Kidney glomerular epithelial cell (primary cell): ENCODE data around the gene EXOC2.
"Not testable (repeated sequence)": the region's sequence is repeated elsewhere in the genome, so short reads cannot be mapped to it uniquely, and the experiment has no call there.

Experiments
- DNase-seq: peaks from one replicate; lab custom pipeline; 2025; lab: John Stamatoyannopoulos, UW

EXOC2 gene

DNA sequence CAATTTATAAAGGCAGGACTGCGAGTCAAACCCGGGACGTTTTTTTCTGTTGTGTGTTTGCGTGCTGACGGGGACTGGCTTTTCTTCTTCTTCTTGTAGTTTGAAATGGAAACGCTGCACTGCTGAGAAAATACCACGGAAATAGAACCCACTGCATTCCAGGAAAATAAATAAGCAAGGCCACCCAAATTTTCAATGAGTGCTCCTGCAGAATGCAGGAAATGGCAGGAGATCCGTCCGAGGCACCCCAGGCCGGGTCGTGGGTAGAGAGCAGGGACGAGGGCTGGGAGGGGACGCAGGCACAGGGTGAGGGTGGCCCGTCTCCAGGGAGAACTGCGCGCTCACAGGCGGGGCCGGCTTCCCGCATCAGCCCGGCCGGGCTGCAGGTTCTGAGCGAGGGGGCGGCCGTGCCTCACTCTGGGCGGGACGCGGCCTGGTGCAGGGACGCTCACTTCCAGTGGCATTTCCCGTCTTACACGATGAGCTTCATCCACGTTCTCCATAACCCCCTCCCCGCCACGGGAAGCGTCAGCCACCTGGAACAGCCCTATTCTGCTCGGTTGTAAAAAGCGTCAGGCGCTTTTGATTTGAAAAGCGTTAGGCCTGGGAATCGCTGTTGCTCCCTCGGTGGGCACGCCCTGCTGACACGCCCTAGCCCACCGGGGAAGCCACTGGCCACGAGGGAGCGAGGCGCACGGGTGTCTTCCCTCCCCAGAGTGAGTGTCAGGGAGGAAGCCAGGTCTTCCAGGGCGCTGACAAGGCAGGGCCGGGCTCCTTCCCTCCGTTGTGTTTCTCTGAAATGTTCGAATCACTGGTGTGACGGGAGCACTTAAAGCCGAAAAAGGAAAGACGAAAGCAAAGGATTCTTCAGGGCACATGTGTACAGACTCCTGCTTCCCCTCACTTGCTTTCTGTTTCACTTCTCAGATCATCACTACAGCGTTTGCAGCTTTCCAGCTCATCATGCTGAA is 17.9 kb upstream of the EXOC2 start:
- DNase-seq = peak; percentile 32

DNA sequence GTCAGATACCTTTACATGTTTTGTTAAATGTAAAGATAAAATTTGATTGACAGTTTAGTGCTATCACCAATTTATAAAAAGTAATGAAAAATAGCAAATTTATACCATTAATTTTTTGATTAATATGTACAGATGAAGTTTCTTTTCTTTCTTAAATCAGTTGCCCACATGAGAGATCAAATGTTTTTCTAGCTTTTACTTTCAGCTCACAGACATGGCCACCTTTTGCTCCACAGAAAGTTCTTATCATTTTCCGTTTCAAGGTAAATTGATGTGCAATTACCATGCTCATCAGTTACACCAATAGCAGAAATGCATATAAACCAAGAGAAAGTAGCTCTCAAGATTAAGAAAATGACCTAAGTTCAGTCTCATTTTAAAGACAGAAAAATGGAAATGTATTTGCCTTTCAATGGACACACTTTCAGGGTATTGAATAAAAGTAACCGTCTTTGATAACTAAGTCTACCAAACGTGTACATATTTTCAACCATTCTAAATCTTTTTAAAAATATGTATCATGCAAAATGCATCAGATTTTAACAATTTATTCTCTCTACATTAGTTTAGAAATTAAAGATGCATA is 16.6 kb upstream of the EXOC2 start:
- DNase-seq = no peak

DNA sequence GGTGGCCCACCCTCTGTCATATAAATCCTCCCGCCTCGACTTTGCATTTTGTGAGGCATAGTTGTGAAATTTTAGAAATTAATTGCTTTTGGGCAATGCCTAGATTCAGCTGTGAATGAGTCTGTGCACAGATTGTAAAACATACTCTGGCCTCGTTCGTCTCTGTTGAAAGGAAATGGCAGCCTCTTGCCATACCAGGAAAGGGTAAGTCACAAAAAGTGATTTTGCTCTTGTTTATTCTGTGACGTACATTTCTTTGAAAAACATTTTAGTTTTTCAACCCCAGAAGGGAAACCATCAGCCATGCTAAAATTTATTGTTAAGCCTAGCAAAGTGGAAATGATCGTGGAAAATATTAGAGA is 15.3 kb upstream of the EXOC2 start:
- DNase-seq = no peak

DNA sequence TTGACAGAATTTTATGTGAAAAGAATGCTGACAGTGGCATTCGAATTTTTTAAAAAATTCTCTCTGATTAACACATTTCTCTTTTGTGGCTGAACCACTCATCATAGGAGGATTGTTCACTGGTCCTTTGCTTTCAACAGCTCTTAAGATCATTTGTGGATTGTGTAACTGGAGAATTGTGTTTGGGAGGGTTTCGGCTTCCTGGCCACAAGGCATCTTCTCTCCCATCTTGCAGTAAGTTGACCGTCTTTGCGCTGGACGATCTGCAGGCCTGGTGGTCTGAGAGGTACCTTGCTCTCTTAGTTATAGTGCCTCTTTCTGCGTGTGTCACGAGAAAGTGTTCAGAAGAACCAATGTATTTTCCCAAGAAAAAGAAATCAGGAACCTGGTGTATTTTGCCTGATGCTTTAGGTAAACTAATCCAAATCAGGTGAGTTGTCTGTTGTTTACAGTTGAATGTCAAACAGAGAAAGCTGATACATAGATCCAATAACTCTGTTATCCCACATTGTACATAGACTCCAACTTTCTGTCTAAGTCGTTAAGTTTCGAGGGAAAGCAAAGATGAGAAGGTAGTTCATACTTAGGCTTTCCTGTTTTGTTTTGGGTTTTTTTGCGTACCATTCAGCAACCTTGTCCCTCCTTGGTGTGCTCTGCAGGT is 14.8 kb upstream of the EXOC2 start:
- DNase-seq = no peak

DNA sequence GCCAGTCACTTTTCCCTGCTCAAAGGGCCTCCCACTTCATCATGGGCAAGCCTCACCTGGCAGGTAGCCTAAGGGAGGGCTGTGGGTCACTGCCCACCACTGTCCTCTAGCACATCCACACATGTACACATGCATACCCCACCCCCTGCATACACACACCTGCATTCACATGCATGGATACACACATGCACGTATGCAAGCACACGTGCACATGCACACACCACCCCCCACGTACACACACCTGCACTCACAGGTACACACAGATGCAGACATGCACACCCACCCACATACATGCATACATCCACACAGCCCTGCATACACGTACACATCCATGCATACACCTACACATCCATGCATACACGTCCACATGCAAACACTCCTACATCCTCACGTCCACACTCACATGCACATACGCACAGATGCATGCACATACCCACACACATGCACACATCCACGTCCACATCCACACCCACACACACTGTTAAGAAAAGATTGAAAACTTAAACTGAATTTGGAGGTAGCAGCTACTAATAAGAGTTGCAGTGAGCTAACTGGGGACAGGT is 14.0 kb upstream of the EXOC2 start:
- no peak for DNase-seq

DNA sequence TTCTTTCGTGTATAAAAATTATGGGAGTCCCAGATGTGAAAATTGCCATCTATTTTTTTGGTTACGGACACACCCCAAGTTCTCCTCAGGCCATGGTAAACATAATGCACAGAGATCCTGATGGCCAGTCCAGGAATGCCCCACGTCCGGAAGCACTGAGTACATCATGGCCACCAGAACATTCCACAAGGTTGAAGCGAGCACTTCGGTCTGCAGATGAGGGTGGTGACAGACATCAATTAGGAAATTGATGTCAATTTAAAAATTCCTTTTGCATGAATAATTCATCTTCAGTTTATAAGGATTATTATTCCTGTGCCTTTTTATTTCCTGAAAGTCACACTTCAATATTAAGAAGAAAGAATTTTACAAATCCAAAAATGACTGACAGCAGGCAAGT is 13.2 kb upstream of the EXOC2 start:
- DNase-seq = no peak

DNA sequence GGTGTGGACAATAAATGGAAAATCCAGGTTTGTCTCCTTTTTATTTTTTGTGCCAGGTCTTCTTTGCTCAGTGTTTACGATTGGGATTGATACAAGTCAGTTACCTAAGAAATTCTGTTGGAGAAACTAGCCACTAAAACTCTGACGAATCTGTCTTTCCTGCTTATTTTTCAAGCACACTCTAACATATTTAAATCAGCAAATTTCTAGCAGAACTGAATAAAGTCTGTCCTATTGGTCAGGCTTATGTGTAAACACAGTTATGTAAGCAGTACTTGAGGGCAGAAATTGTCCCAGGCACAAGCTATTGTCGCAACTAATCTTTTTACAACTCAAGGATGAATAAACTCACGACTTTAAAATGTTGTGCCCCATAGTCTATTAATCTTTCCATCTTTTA is 12.1 kb upstream of the EXOC2 start:
- no peak for DNase-seq

DNA sequence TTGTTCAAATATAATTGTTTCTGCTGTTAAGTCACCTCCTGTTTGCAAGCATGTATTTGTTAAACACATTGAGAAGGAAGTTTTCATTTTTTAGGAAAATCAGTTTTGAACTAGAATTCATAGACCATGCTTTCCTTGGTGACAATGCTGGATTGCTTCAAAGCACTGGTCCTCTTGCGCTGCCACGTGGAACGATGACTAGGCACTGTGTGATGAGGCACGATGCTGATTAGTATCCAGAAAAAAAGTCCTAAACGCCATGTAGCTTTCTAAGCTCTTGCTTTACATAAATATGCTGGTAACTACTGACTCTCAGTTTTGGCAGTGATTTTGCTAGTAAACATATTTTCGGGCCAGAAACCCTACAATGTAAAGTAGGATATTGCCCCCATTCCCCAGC is 11.1 kb upstream of the EXOC2 start:
- no peak for DNase-seq

DNA sequence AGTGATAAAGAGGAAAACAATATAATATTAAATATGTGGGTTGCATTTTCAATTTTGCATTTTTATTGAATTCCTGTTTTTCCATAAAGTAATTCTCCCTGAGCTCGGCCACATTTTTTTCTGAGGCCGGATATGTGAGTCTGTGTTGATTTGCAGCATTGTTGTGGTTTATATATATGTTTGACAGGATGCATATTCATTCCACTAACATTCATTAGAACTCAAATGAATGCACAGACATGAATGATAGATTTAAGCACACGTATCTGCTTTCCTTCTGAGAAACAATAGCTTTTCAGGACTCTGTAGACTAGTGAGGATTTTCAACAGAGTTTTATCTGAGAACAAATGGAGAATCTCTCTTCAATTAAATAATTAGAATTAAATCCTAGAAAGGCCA is 10.6 kb upstream of the EXOC2 start:
- no peak for DNase-seq

DNA sequence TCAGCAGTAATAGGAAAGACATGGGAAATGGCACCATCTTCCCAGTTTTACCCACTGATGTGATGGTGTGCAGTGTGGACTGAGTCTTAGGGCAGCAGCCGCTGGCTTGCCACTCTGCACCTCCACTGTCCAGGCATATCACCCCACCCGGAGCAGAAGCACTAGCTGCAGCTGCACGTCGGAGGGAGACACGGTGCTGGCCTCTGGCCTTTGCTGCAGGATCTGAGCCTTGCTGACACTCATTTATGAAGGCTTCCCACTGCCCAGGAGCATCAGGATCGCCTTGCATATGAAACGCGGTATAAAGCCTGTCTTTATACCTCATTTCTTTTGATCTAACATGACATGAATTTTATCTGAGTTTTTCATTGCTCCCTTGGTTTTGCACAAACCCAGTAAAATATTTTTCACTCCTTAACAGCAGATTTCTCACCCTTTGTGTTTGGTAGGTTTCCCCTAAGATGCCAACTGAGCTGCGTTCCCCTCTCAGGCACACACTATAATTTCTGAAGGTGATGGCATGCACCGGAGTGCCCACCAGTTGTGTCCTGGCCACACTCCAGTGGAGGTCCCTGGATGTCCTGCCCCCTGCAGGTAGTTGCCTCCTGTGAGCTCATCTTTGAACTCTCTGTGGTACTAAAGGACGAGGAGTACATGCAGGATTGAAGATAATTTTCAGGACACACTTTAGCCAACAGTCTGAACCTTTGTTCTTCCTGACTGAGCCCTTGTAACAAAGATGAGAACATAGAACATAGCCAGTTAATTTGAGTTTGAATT is 9.0 kb upstream of the EXOC2 start:
- DNase-seq = no peak

DNA sequence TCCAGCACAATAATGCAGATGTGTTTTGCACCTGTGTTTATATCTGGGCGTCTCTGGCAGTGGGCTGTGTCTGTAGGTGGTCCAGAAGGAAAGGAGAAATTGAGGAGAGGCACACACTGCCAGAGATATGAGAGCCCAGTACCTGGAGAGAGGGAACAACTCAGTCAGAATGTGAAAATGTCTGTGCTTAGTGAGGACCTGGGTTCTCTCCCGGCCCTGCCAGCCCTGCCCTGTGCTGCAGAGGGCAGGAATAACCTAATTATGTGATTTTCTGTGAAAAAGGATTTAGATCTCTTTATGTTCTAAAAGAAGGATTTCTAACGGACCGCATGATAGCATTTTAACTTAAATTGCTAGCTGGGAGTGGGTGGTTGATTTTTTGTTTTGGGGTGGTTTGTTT is 8.3 kb upstream of the EXOC2 start:
- DNase-seq = no peak

DNA sequence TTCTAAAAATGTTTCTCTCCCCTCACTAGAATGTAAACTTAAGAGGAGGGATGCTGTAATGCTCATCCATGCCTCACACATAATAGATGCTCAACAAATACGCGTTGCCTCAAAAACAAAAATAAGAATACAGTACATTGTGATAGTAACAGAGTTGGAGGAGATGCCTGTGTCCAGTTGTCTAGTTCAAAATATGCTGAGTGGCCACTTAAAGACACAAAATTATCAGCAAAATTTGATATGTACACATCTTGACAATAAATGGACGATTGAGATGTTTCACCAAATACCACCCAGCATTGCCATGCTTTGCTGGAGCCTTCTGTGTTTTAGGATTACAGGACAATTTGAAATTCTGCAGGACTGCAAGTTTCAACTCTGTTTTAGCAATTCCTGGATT is 7.6 kb upstream of the EXOC2 start:
- no peak for DNase-seq

DNA sequence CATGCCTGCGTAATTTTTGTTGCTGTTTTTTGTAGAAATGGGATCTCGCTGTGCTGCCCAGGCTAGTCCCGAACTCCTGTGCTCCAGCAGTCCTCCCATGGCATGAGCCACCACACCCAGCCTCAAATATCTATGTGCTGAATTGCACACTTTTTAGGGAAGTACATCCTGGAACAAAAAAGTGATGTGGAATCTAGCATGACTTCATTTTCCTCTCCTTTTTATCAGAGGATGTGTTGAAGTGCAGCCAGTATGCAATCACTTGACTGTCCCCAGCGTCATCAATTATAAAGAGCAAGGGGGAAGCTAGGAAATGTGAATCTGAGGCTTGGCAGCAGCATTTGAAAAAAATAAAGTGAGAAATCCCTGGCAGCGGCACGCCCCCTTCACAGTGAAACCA is 6.4 kb upstream of the EXOC2 start:
- DNase-seq = no peak

DNA sequence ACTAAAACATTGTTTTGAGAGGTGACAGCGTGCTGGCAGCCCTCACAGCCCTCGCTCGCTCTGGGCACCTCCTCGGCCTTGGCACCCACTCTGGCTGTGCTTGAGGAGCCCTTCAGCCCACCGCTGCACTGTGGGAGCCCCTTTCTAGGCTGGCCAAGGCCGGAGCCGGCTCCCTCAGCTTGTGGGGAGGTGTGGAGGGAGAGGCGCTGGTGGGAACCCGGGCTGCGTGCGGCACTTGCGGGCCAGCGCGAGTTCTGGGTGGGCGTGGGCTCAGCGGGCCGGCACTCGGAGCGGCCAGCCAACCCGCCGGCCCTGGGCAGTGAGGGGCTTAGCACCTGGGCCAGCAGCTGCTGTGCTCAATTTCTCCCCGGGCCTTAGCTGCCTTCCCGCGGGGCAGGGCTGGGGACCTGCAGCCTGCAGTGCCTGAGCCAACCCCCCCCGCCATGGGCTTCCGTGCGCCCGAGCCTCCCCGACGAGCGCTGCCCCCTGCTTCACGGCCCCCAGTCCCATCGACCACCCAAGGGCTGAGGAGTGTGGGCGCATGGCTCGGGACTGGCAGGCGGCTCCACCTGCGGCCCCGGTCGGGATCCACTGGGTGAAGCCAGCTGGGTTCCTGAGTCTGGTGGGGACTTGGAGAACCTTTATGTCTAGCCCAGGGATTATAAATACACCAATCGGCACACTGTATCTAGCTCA is 1.6 kb upstream of the EXOC2 start:
- DNase-seq = not testable (repeated sequence)

DNA sequence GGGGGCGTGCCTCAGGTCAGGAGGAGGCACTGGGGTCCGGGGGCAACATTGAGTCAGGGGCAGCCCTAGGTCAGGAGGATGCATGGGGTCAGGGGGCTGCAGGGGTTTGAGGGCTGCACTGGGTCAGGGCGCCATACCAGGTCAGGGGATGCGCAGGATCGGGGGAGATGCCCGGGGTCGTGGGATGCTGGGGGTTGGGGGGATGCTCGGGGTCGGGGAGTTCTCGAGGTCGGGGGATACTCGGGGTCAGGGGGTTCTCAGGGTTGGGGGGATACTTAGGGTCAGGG is 727 bp upstream of the EXOC2 start:
- DNase-seq = no peak

DNA sequence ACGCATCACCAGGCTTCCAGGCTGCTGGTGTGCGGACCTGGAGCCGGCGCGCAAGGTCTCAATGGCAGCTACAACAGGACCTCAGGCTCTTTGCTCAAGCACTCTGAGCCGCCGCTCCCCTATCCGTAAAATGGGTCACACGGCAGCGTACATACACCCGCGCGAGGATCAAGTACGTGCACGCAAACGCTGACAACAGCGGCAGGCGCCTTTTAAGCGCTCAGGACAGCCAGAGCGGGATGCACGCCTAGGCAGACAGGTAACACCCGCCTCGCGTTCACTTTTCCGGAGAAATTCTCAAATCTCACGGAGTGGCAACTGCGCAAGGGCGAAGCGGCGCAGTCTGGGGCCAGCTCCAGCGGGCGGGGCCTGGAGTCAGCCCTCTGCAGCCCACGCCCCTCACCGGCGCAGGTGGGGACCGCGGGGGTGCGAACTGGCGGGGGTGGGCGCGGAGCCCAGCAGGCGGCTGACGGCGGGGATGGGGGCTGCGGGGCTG is 535 bp downstream of the EXOC2 start:
- no peak for DNase-seq

DNA sequence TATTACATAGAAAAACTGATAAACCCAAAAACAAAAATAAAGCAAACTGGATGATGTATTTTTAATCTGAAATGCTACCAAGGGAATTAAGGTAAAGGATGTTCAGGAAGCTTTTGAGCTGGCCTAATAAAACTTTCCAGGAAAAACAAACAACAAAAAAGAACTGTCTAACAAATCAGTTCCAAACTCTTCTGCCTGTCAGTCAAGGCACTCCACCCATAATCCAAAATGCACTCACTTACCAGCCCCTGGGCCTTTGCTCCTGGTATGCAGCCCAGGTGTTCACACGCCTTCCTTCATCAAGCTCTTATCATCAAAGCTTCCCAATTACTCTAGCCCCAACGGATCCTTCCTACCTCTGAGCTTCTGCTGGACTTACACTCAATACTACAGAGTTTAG is 3.7 kb downstream of the EXOC2 start:
- no peak for DNase-seq

DNA sequence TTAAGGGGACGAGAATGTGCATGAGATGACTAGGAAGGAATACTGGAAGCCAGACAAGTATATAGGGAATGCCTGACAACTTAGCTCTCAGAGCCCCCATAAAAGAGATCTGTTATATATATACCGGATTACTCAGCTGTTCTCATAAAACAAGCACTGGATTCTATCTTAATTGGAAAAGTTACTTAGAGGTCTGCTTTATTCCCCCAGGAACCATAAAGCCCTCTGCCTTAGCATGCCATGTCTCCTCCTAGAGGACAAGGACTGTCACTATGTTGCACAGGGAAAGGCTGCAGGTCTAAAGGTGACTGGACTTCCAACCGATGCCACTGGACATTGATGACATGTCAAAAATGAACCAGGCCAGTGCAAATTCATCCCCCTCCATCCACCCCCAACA is 6.4 kb downstream of the EXOC2 start:
- no peak for DNase-seq

DNA sequence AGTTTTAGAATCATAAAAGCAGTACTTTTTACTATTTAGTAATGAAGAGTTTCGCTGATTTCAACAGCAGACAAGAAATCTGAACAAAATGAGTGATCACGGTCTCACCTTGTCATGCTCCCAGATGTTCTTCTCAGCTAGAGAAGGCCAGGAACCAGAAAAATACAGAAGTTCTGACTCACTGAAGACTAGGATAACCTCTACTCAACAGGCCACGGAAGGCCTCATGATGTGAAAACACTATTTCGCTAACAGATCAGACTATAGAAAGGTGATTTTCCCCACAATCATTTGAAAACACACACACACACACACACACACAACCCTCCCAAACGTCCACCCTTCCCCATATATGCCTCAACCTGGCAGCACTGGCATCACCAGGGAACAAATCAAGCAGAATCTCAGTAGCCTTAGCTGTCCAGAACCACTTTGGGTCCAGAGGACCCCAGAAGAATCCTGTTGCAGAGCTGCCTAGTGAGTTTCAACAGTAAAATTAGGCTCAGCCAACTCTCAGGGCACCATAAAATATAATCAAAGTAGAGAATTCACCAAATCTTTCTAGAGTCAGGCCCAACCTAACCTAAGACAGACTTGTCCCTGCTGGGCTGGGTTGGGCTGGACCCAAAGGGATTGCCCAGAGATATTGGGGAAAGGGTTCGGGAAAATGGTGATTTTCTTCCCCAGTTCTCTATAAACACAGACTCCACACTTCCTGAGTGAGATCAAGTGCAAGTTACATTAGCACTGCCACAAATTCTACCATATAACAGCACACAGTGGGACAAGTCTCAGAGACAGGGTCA is 7.9 kb downstream of the EXOC2 start:
- DNase-seq = peak; percentile 23

DNA sequence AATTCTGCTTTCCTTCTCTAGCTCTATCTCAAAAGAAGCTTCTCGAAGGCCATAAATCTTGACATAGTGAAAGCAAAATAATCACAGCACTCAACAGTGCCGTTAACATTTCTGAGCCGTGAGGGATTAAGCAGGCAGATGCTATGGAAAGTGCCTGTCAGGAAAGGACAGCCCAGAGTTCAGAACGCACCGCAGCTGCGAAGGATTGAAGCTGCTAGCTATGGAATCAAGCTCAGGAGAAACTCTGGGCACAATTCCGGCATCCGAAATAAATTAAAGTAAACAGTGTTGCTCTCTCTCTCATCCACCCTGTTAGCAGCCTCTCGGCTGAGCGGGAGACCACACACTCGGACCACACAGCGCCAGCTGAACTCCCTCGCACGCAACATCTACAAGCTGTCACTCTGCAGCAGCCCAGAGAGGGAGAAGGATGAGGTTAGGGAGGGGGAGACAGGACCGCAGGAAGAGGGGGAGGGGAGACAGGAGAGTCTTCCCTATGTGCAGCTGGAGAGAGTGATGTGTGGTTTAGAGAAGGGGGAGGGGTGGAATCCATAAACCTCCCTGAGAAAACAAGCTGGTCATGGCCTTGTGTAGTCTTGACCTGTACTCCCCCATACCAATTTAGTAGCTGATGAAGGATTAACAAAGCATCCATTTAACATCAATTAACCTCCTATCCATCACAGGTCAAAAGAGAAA is 9.0 kb downstream of the EXOC2 start:
- DNase-seq = peak; percentile 55
